Stimulated activated CD4-positive, alpha-beta T cell treated with anti-CD3 and anti-CD28 coated beads, Interleukin-1b, Interleukin-23, amount 100 ng/mL, for 48 hours (primary cell): Measurements from ENCODE around the gene COBL.

Experiments used
- DNase-seq: peaks from one replicate; pipeline ENCODE4 v3.0.0-alpha.2; 2020

The COBL gene

GRCh38 chr7:51139796-51140195 is 176.8 kb downstream of the COBL start:
- no peak for DNase-seq

- no peak for DNase-seq
Measured at GRCh38 chr7:51138123-51139085, 178.2 kb downstream of the COBL start.

- DNase-seq: no peak
Measured at GRCh38 chr7:51135576-51135975, 181.0 kb downstream of the COBL start.

- DNase-seq: no peak
Measured at GRCh38 chr7:51134013-51134441, 182.6 kb downstream of the COBL start.

GRCh38 chr7:51132661-51133060 is 183.9 kb downstream of the COBL start:
- DNase-seq: no peak

GRCh38 chr7:51129527-51130472 is 186.8 kb downstream of the COBL start:
- DNase-seq: no peak

GRCh38 chr7:51128545-51129435 is 187.8 kb downstream of the COBL start:
- no peak for DNase-seq

GRCh38 chr7:51127618-51127904 is 189.0 kb downstream of the COBL start:
- DNase-seq: no peak

GRCh38 chr7:51126813-51127617 is 189.6 kb downstream of the COBL start:
- no peak for DNase-seq

GRCh38 chr7:51126324-51126723 is 190.3 kb downstream of the COBL start:
- no peak for DNase-seq

- no peak for DNase-seq
Measured at GRCh38 chr7:51124321-51124720, 192.3 kb downstream of the COBL start.

- peak; percentile 90 for DNase-seq
Measured at GRCh38 chr7:51123322-51124019, 193.1 kb downstream of the COBL start.

- no peak for DNase-seq
Measured at GRCh38 chr7:51121931-51122425, 194.6 kb downstream of the COBL start.

- DNase-seq: no peak
Measured at GRCh38 chr7:51121036-51121790, 195.4 kb downstream of the COBL start.

- no peak for DNase-seq
Measured at GRCh38 chr7:51118628-51119027, 198.0 kb downstream of the COBL start.

- no peak for DNase-seq
Measured at GRCh38 chr7:51114501-51114900, 202.1 kb downstream of the COBL start.

- no peak for DNase-seq
Measured at GRCh38 chr7:51113962-51114361, 202.6 kb downstream of the COBL start.

GRCh38 chr7:51113560-51113959 is 203.0 kb downstream of the COBL start:
- DNase-seq: no peak

- no peak for DNase-seq
Measured at GRCh38 chr7:51111241-51111940, 205.2 kb downstream of the COBL start.

GRCh38 chr7:51108134-51108533 is 208.5 kb downstream of the COBL start:
- no peak for DNase-seq
